Activated CD4-positive, alpha-beta T cell treated with anti-CD3 and anti-CD28 coated beads for 24 hours (primary cell): ENCODE results near the gene ETFA.
"Not testable (repeated sequence)": the region's sequence is repeated elsewhere in the genome, so short reads cannot be mapped to it uniquely, and the experiment has no call there.

ENCODE experiments used
- DNase-seq, 2 donors: peaks; one replicate each; pipeline ENCODE4 v3.0.0-alpha.2; 2020; ENCODE audit warnings: low read depth in 2 of 2

The ETFA gene

DNA sequence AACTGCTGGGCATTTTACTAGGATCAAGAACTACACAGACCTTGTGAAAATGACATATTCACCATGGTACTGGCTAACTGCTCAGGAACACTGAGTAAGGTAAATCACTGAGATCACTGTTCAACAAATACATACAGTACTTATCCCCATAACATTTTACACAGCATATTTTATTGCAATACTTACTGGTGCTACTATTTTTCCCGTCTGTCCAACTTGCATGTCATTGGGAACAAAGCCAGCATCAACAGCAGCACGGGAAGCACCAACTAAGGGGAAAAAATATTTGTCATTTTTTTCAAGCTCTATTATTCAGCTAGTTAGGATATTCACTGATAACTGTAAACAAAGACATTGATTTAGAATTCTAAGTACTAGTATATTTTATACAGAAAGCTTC lies 37.0 kb downstream of the ETFA start:
- DNase-seq = no peak

- DNase-seq = no peak
Observed at GRCh38 chr15:76270876-76271275, 40.4 kb downstream of the ETFA start.

DNA sequence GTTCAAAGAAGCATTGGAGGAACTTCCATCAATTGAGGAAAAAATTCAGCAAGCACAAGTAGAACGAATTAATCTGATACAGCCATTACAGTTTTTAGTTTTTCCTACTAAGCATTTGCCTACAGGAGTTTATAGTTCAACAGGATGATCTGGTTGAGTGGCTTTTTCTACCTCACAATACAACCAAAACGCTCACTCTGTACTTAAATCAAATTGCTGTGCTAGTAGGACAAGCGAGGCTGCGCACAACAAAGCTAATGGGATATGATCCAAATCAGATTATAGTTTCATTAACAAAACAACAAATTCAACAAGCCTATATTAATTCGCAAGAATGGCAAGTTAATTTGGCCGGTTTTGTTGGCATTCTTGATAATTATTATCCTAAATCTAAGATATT lies 44.2 kb downstream of the ETFA start:
- no peak for DNase-seq

GRCh38 chr15:76265769-76266168 lies 45.5 kb downstream of the ETFA start:
- DNase-seq = not testable (repeated sequence)

GRCh38 chr15:76260246-76260938 lies 50.9 kb downstream of the ETFA start:
- DNase-seq = no peak

DNA sequence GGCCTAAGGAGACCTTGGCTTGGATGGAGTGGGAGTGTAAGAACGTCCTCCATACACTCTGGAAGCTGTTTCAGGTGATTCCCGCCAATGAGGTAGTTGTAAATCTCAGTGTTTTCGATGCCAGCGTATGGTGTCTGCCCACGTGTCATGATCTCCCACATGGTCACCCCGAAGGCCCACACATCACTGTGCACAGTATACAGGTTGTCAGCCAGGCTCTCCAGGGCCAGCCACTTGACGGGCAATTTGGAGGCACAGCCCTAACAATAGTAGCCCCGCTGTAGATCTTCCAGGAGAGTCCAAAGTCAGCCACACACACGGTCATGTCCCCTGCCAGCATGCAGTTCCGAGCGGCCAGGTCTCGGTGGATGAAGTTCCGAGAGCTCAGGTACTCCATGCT lies 51.9 kb downstream of the ETFA start:
- DNase-seq = no peak

- DNase-seq = no peak
Observed at GRCh38 chr15:76258460-76258859, 52.8 kb downstream of the ETFA start.

DNA sequence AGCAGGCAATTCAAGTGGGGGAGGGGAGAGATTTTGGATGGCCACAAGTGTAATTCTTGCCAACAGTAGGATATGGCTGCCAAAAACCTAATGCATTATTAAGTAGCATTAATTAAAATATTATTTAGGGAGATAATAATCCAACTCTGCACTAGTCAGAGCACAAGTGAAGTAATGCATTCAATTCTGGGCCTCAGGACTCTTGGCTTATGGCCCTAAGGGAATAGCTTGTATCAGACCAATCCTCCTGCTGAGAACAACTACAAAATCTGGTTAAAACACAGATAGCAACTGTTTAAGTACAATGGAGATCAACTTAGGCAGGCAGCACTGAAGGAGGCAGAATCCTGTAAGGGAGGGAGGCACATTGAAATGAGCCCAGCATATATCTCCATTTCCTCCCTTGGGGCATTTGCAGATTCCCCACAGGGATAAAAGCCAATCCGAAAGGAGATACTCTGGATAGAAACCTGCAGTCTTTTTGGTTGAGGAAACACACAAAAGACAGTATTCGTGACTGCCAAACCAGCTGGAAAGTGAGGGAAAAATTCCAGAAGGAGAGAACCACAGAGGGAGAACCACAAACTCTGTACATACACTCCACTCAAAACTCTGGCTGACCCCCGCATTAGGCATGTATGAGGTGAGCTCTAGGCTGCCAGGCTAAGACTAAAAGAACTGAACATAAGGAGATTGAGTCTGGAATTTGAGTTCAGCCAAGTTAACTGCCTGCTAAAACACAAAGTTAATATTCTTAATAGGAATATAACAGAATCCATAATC lies 57.4 kb downstream of the ETFA start:
- no peak for DNase-seq

DNA sequence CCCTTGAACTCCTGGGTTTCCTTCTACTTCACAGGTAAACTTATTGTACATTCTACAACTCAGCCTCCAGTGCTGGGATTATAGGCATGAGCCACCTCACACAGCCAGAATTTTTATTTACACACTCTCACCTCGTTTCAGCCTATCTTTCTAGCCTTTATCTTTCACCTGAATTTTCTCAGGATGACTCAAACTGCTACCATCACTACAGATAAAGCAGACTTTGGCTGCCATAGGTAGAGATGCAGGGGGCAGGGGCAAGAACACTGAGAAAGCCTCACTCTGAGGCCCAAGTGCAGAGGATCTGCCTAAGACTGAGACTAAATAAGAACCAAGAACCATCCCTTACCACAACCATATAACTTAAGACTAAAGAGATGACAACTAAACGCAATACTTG lies 59.0 kb downstream of the ETFA start:
- DNase-seq = no peak

DNA sequence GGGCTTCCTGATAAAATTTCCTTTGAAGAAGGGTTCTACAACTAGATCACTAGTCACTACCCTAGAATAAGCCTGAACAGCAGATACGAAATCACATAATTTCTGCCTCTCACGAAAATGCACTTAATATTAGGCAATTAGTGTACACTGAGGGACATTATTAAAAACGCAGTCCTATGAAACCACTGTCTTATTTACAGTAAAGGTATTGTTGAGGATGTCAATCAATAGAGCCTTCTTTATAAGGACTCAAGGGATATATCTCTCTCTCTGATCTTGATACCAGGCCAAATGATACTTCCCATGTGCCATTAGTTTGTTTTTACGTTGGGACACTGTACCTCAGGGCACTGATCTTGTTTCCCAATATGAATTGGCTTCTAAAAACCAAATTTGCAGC lies 59.6 kb downstream of the ETFA start:
- no peak for DNase-seq

- no peak for DNase-seq
Observed at GRCh38 chr15:76245072-76245610, 66.1 kb downstream of the ETFA start.

DNA sequence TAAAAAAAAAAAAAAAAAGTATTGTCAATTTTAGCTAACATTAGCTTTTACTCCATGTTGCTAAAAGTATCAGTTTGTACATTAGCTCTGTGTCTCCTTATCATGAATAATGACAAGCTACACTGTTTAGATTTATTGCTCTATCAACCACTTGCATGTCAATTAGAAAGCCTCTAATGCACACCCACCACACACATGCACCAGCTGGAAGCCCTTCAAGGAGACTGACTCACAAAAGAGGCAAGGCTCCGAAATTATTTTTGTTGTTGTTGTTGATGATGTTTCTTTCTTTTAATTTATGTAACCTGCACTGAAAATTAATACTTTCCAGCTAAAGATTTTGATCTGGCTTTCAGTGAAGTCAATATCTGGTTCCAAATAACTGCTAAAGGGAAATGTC lies 71.5 kb downstream of the ETFA start:
- DNase-seq = no peak

DNA sequence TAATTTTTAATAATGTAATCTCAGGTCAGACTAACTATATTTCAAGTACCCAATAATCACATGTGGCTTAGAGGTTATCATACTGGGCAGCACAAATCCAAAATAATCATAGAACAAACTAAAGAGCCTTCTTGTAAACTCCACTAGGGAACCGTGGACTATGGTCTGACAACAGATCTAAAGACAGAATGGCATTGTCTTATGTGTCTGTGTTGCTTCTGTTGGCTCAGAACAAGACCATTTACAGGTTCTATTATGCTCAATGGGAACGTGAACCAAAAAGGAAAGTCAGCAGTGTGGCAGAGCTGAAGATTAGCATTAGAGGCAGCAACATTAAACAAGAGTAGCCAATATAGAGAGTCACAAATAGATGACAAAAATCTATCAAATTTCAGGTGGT lies 74.9 kb downstream of the ETFA start:
- no peak for DNase-seq

DNA sequence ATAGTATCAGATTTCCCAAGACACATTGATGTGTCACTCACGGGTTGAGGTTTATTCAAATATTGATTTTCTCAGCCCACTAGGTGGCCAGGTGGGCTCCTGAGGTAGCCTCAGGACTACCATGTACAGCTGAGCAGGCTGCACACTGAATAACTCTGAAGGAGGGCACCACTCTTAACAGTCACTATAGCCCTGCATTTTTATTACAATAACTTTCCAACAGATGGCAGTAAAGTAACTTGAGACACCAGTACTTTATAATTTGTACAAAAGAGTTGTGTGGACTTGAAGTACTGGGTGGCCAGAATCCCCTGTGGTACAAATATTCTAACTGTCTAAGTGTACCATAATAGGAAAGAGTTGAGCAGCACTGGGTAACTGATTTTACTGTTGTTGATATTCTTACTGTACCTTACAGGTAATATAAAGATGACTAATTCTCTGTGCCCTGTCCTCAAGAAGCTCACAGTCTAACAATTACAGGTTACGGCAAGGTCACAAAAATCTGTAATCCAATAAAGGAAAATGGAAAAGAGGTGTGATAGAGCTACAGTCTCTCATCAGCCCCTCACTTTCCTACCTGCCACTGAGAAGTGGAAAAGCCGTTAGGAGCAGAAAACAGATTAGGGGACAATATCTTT lies 76.0 kb downstream of the ETFA start:
- no peak for DNase-seq

GRCh38 chr15:76234337-76234889 lies 76.9 kb downstream of the ETFA start:
- no peak for DNase-seq

DNA sequence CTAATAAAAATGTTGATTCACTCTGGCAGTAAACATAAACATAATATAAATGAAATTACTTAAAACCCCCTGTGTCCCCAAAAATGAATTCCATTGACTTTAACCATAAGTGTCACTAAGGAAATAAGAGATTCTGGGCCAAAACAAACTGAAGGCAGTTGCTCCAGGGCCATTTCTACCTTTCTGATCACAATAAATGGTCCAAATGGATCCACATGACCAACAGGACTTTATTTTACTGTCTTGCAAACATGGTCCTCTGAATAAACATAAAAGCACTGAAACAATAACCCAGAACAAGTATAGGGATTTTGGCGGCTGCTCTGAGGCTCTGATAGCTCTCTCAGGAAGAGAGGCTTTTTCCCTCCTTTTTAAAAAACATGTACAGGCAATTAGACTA lies 77.3 kb downstream of the ETFA start:
- DNase-seq = no peak

DNA sequence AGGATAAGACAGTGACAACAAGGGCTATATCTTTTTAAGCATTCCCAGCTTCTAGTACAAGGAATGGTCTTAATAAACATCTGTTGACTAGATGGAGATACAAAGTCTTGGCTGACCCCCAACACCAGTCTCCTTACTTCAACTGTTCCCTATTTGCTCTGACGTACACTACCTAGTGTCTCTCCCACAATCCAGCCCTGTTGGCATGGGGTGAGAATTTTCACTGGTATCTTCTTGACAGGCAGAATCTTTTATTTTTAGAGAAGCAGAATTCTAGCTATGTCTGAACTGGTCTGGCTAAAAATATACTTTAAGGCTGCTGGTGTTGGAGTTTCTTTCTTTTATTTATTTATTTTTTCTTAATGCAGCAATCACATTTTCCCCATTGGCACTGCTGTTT lies 82.0 kb downstream of the ETFA start:
- DNase-seq = no peak

DNA sequence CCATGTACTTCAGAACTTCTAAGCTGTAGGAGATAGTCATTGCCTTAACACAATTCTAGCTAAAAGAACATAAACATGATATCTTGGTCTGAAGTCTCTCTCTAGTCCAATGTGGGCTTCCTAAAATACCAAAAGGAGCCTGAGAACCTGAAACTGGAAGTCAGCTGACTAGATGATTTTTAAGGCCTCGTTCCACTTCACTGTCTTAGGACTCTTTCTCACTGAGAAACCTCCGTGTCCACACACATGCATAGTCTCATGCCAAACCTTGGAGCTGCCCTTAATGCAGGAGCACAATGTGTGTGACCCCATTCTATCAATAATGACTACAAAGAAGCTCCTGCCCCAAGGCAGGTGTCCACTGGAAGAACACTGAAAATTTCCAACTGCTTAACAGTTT lies 87.7 kb downstream of the ETFA start:
- no peak for DNase-seq

- no peak for DNase-seq
Observed at GRCh38 chr15:76222159-76222558, 89.1 kb downstream of the ETFA start.

- no peak for DNase-seq
Observed at GRCh38 chr15:76221085-76221767, 90.0 kb downstream of the ETFA start.

DNA sequence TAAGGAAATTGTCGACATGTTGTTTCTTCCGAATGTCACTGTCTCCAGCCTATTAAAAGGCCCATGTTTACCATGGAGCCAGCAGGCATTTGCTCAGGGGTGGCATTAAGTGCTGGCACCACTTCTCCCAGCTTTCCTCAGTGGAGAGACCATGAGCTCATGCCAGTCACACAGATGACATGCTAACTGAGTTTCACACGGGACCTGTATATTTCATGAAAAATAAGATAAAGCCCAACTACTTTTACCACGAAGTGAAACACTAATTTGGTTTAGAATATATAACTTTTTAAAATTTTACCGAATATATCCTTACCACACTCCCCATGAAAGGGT lies 93.4 kb downstream of the ETFA start:
- DNase-seq = no peak
